Erythroblast (primary cell): ENCODE measurements around the gene TNK1.
"Not testable (repeated sequence)": the region's sequence is repeated elsewhere in the genome, so short reads cannot be mapped to it uniquely, and the experiment has no call there.

Experiments used
- DNase-seq, 2 experiments: peaks; one replicate each; lab custom pipeline; 2025; lab: John Stamatoyannopoulos, UW
- GATA1 ChIP-seq: IDR thresholded peaks from 2 replicates; pipeline ENCODE4 v1.6.1; 2011; ENCODE audit warnings: low read depth, mild to moderate bottlenecking, control low read depth, low read length, moderate library complexity
- POLR2A ChIP-seq: IDR thresholded peaks from 2 replicates; pipeline ENCODE4 v1.6.1; 2011; ENCODE audit warnings: mild to moderate bottlenecking, low read length

Gene TNK1

DNA sequence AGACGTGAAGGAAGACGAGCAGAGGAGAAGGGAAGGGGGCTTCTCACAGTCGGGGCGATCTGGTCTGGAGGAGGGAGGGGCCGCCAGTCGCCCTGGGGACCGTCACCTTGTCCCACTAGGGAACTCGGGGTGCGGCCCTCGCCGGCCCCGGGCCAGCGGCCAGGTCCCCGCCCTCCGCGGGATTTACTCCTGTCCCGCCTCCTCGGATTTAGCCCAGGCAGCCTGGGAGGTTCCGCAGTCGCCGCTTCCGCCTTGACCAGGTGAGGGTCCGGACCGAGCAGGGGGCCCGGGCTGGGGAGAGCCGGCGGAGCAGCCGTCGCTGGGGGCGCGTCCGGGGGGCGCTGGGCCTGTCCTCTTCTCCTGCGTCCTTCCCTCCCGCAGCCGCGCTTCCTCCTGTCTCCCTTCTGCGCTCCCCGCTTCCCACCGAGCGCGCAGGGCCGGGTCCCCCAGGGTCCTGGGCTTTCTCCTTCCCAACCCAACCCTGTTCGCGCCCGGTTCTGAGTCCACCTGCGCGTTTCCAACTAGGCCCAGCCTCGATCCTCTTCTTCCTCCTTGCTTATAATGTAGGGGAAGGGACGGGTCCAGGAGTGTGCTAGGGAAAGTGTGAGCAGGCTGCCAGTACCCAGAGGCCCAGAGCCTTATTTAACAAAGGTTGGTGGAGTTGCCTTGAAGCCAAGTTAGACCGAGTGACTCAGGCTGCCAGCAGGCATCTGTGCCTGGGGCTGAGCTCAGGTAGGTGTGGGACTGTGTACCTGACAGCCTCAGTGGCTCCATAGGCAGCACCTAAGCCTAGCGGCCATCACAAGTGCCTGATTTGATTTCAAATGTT lies at the start of gene TNK1:
Gene TNK1 (plus strand): TSS at position 235 of the 829 bp plus-strand sequence. CDS start 1,838 bp downstream, outside the sequence.
- TF ChIP-seq POLR2A: no peak
- TF ChIP-seq GATA1: no peak
- no peak for DNase-seq

DNA sequence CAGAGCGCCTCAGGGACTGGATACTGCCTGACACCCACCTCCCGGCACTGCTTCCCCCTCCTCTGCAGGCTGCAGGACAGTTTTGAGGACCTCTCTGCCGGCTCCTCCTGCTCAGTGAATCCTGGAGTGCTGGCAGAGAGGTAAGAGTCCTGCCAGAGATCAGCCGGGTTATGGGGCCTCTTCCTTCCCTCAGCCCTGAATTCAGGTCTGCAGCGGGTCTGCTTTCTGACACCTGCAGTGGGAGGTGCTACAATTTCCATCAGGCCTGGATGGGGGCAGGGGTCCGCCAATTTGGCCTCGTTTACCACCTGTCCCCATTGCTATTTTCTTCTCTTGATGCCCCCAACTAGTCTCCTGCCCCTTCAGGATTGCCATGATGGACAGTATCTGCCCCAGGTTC lies 48.8 kb upstream of the TNK1 start:
- DNase-seq: no peak
- TF ChIP-seq GATA1: no peak
- no peak for TF ChIP-seq POLR2A

DNA sequence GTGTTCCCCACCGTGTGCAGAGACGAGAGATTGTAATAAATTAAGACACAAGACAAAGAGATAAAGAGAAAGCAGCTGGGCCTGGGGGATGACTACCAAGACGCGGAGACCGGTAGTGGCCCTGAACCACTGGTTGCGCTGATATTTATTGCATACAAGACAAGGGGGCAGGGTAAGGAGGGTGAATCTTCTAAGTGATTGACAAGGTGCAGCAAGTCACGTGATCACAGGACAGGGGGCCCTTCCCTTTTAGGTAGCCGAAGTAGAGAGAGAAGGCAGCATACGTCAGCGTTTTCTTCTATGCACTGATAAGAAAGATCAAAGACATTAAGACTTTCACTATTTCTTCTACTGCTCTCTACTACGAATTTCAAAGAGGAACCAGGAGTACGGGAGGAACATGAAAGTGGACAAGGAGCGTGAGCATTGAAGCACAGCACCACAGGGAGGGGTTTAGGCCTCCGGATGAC lies 48.3 kb upstream of the TNK1 start:
- DNase-seq: peak in 1 of 2 experiments; percentile 28

DNA sequence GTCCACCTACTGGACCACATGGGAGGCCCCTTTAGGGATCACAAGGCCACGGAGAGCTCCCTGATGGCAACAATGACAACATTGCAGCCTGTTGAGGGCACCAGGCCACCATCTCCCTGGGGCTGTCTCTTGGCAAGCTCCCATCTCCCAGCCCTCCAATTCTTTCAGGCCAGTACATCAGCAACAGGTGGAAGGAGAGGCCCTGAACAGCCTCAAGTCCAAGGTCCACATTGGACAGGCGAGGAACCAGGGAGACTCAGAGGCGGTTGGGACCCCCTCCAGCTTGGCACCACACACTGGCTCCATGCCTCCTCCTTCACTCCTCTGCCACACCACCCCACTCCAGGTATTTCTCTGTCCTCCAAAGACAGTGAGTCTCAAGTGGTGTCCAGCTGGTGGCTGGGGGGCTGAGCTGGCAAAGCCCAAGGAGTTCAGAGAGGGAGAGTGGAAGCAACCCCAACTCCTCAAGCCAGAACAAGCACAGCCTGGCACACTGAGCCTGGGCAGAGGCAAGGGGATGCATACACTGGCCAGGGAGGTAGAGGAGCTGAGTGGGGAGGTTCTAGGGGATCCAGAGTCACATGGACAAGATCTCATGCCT lies 45.9 kb upstream of the TNK1 start:
- DNase-seq: no peak
- TF ChIP-seq POLR2A (no peak), GATA1 (no peak)

DNA sequence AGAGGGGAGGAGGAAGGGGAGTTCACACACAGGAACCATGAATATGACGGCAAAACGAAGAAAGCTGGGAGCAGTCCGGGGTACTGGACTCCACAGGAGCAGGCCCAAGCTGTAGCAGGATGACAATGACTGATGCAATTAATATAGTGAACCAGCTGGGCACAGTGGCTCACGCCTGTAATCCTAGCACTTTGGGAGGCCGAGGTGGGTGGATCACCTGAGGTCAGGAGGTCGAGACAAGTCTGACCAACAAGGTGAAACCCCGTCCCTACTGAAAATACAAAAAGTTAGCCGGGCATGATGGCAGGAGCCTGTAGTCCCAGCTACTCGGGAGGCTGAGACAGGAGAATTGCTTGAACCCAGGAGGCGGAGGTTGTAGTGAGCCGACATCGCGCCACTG lies 45.1 kb upstream of the TNK1 start:
- DNase-seq: not testable (repeated sequence)

DNA sequence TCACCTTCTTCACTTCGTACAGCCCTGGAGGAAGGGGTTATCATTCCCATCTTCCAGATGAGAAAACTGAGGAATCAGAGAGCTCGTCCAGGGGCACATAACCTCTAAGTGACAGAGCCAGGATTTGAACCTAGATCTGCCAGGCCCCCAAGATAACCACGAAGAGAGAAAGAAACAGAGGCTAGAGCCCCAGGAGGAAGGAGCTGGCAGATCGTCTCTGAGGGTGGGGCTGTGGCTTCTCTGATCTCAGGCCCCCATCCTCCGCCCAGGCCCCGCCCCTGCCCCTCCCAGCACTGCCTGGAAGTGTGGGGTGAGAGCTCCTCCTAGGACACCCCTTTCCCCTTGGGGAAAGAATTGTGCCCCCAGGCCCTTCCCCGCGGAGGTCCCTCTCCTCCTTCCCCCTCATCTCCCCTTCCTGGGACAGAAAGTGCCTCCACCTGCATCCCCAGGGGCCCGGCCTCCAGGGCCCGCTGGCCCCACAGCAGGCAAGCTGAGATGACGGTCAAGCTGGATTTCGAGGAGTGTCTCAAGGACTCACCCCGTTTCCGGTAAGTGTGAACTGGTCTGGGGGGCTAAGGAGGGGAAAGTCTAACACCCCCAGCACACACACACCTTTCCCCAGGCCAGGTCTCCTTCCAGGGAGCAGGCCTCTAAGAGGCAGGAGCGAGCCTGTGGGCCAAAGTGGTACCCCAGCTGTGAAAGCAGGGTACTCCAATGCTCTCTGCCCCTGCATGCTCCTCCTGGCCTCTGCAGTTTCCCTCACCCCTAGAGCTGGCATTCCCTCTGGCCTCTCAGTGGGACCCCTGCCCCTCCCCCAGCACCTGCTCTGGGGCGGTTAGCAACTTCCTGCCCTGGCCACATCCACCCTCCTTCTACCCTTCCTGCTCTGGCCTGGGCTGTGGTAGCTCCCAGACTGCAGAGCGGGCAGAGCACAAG lies 44.4 kb upstream of the TNK1 start, which contains the start of gene ACAP1:
Gene ACAP1 (plus strand): TSS at position 290 of the 936 bp plus-strand sequence. CDS start 206 bp downstream, at position 496.
- DNase-seq: peak; percentile 71 to 78
- TF ChIP-seq POLR2A (no peak), GATA1 (no peak)

DNA sequence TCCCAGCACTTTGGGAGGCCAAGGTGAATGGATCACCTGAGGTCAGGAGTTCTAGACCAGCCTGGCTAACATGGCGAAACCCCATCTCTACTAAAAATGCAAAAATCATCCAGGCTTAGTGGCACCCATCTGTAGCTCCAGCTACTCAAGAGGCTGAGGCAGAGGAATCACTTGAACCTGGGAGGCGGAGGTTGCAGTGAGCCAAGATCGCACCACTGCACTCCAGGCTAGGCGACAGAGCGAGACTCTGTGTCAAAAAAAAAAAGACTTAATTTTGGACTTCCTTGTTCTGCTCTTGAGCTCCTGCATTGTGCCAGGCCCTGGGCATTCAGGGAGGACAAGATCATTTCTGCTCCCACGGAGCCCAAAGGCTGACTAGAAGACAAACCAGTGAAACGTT lies 43.3 kb upstream of the TNK1 start:
- DNase-seq: not testable (repeated sequence)

DNA sequence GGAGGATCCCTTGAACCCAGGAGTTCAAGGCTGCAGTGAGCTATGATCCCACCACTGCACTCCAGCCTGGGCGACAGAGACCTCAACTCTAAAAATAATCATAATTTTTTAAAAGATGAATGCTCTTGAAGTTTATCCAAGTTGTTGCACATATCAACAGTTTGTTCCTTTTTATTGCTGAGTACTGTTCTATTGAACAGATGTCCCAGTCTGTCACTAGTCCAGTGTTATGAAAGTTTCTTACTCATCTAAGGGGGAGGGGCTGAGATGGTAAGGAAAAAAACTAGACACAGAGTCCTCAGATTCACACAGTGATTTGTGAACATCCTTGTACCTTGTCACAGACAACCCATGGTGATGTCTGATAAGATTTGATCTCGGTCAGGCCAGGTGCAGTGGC lies 40.7 kb upstream of the TNK1 start:
- no peak for TF ChIP-seq GATA1
- TF ChIP-seq POLR2A: no peak
- no peak for DNase-seq

DNA sequence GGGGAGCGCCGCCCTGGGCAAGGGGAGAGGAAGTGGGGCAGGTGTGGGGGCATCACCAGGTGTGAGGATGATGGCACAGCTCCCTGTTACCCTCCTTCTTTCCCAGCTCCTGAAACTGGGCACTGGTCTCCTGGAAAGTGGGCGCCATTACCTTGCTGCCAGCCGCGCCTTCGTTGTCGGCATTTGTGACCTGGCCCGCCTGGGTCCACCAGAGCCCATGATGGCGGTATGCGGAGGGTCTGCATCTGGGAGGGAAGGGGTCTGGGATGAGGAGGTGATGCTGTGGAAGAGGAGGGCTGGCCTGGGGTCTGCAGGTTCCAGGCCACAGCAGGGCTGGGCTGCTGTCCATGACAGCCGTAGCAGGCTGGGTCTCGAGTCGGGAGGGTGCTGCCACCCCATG lies 39.0 kb upstream of the TNK1 start:
- no peak for DNase-seq
- TF ChIP-seq GATA1 (no peak), POLR2A (no peak)

DNA sequence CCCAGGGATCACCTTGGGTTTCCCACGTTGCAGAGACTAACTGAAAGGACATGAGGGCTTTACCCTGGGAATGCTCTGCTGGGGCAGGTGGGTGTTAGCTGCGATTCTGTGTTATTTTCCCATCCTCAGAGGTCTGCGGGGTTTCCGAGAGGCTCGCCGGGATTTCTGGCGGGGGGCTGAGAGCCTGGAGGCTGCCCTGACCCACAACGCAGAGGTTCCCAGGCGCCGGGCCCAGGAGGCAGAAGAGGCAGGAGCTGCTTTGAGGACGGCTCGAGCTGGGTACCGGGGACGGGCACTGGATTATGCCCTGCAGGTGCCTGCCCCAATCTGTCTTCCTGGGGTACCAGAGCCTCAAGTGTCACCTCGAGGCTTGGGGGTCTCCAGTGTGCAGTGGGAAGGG lies 37.6 kb upstream of the TNK1 start:
- TF ChIP-seq GATA1 (no peak), POLR2A (no peak)
- no peak for DNase-seq

DNA sequence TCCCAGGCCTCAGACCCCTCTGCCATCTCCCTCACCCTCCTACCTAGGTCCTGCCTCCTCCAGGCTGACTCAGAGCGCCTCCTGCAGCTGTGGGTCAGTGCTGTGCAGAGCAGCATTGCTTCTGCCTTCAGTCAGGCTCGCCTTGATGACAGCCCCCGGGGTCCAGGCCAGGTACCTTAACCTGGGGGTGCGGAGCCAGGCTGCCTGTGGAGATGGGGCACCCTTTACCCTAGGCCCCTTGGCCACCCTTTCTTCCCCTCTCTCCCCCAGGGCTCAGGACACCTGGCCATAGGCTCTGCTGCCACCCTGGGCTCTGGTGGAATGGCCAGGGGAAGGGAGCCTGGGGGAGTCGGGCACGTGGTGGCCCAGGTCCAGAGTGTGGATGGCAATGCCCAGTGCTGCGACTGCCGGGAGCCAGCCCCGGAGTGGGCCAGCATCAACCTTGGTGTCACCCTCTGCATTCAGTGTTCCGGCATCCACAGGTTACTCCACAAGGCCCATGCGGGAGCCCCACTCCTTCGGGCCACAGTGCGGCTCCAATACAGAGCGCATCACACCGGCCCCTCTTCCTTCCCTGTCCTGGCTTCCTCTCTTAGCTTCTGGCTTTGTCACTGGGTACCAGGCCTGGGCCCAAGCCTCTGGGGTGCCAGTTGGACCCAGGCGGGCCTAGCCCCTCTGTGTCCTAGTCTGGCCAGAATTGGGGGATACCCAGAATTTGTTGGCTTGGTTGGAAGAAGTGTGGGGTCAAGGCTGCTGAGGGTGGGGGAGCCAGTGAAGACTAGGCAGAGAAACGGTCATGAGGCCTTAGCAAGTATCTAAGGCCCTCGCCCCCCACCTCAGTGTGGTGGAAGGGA lies 33.9 kb upstream of the TNK1 start:
- no peak for DNase-seq
- no peak for TF ChIP-seq GATA1
- no peak for TF ChIP-seq POLR2A

DNA sequence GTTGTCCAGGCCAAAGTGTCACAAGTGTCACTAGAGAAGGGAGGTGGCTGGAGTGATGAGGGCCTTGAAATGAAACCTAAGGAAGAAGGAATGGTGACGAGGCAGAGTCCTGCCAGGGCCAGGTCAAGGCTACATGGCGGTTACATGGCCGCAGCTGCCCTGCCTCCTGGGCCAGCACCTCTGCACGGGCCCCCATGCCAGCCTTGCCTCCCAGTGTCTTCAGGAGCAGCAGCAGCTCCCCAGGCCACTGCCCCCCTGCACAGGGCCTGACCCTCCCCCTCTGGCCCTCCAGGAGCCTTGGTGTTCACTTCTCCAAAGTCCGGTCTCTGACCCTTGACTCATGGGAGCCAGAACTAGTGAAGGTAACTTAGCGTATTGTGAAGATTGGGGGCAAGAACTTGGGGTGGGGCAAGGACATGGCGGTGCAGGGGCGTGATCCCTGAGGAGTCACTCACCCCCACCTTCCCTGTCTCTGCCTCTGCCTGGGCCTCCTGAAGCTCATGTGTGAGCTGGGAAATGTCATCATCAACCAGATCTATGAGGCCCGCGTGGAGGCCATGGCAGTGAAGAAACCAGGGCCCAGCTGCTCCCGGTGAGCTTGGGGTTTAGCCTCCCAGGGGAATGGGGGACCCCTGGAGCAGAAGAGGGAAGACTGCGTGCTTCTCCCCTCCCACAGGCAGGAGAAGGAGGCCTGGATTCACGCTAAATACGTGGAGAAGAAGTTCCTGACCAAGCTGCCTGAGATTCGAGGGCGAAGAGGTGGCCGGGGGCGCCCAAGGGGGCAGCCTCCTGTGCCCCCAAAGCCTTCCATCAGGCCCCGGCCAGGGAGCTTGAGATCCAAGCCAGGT lies 33.0 kb upstream of the TNK1 start:
- no peak for TF ChIP-seq POLR2A
- no peak for TF ChIP-seq GATA1
- no peak for DNase-seq
